ENCODE results near the gene CACNA1I.

DNA sequence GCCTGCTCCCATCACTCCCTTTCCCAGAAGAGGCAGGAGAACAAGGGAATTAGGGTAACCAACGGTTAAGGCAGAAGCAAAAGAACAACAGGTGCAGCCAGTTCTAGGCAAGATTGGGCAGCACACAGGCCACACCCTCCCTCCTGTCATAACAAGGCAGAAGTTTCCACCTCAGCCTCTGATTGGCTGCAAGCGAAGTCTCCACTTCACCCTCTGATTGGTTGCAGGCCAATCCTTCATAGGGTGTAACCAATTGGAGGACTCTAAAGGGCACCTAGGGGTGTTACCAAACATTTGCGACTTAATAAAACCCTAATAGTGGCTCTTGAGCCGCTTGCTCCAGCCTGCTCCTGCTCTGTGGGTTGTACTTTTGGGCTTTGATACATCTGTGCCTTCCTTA is 153.8 kb downstream of the CACNA1I start:
- TF ChIP-seq, protein P1, sequence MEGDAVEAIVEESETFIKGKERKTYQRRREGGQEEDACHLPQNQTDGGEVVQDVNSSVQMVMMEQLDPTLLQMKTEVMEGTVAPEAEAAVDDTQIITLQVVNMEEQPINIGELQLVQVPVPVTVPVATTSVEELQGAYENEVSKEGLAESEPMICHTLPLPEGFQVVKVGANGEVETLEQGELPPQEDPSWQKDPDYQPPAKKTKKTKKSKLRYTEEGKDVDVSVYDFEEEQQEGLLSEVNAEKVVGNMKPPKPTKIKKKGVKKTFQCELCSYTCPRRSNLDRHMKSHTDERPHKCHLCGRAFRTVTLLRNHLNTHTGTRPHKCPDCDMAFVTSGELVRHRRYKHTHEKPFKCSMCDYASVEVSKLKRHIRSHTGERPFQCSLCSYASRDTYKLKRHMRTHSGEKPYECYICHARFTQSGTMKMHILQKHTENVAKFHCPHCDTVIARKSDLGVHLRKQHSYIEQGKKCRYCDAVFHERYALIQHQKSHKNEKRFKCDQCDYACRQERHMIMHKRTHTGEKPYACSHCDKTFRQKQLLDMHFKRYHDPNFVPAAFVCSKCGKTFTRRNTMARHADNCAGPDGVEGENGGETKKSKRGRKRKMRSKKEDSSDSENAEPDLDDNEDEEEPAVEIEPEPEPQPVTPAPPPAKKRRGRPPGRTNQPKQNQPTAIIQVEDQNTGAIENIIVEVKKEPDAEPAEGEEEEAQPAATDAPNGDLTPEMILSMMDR (IDR thresholded peaks at IDR 0.05), result no peak
- TF ChIP-seq POLR2A (IDR thresholded peaks at IDR 0.05; ENCODE audit: low read depth) (no peak), POLR2AphosphoS5 (IDR thresholded peaks at IDR 0.05) (no peak), EP300 (IDR thresholded peaks at IDR 0.05) (no peak)

All from esophagus muscularis mucosa (tissue), 4 donors.